Measurements from ENCODE around the gene SEMA3B.
A peak's percentile ranks its signal among the peaks of the same experiment; 100 is the strongest.
"Not testable (repeated sequence)": the region's sequence is repeated elsewhere in the genome, so short reads cannot be mapped to it uniquely, and the experiment has no call there.

SEMA3B gene

GRCh38 chr3:50293079-50293801 is 24.3 kb downstream of the SEMA3B start:
- DNase-seq (ENCODE audit: low read depth in 2 of 2): no peak

DNA sequence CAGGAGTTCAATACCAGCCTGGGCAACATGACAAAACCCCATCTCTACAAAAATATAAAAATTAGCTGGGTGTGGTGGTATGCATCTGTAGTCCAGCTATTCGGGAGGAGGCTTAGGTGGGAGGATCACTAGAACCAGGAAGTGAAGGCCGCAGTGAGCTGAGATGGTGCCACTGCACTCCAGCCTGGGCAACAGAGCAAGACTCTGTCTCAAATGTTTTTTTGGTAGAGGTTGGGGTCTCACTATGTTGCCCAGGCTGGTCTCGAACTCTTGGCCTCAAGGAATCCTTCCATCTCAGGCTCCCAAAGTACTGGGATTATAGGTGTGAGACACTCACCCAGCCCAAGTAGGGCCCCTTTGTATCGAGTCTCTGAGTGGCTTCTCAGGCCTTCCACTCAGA is 25.1 kb downstream of the SEMA3B start:
- no peak for DNase-seq (ENCODE audit: low read depth in 2 of 2)

- DNase-seq (ENCODE audit: low read depth in 2 of 2): no peak
Measured at GRCh38 chr3:50294492-50295403, 25.8 kb downstream of the SEMA3B start.

- DNase-seq (ENCODE audit: low read depth in 2 of 2): no peak
Measured at GRCh38 chr3:50295553-50296431, 26.8 kb downstream of the SEMA3B start.

- DNase-seq (ENCODE audit: low read depth in 2 of 2): no peak
Measured at GRCh38 chr3:50296721-50297383, 27.9 kb downstream of the SEMA3B start.

DNA sequence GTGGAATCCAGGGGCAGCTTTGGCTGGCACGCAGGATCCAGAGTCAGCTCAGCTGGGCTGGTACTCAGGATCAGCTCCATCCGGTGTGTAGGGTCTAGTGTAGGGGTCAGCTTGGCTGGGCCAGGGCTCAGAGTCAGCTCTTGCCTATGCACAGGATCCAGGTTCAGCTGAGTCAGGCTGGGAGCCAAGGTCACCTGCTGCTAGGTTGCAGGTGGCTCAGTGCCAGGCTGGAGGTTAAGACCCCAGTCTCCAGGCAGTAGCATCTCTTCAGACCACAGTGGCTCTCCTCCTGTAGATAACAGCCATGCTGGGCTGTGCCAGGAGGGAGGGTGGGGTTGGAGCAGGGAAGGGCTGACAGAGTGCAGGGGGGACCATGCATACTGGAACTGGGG is 28.4 kb downstream of the SEMA3B start:
- DNase-seq (ENCODE audit: low read depth in 2 of 2): no peak

DNA sequence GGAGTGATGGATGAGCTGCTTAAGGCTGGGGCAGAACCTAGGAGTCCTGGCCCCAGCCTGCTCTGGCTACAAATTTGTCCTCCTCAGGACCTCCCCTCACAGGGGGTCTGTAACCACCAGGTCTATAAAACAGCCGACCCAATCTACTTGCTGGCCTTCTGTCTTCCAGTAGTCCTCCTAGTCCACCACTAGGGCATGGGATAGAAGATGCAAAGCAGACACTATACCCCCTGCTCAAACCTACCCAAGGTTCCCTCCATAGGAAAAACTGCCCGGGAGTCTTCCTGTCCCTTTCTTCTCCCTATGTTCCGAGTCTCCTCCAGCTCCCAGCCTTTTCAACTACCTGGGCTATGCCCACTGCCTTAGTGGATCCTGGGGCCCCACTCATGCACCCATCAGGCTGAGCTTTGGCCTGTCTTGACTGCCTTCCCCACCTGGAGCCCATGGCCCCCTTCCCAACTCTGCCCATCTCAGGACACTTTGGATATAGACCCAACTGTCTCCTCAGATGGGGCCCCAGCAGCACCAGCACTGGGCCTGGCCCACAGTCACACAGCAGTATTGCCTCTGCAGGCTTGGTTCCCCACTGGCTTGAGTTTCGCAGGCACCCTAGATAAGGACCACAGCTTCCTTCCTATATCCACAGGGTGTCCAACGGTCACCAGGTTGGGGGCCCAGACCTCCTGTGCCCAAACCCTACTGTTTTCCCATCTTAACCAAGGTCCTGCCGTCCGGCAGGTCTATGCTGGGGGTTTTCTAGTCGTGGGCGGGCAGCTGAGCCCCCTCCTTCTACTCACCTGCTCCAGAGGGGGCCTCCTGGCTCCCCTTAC is 29.2 kb downstream of the SEMA3B start:
- DNase-seq (ENCODE audit: low read depth in 2 of 2): no peak

- peak; percentile 98 for DNase-seq (ENCODE audit: low read depth in 2 of 2)
Measured at GRCh38 chr3:50298836-50299637, 30.1 kb downstream of the SEMA3B start, which contains the start of the genes HYAL3 and NAA80. TSS of gene HYAL3 (minus strand) at chr3:50299405. CDS start at chr3:50295602, 3,803 bp downstream. TSS of gene NAA80 (minus strand) at chr3:50299405. CDS start at chr3:50297463, 1,942 bp downstream.

DNA sequence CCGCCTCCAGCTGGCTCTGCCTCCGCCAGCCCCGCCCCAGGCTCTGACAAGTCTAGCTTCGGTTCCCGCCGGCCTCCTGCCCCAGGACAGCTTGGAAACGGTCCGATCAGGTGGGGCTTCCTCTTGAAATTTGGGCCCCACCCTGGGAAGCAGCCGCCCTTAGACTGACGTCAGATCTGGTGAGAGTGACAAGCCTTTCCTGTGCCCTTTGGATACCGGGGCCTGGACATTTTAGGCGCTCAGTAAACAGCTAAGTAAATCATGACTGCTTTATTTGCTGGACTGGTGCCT is 30.6 kb downstream of the SEMA3B start:
- no peak for DNase-seq (ENCODE audit: low read depth in 2 of 2)

DNA sequence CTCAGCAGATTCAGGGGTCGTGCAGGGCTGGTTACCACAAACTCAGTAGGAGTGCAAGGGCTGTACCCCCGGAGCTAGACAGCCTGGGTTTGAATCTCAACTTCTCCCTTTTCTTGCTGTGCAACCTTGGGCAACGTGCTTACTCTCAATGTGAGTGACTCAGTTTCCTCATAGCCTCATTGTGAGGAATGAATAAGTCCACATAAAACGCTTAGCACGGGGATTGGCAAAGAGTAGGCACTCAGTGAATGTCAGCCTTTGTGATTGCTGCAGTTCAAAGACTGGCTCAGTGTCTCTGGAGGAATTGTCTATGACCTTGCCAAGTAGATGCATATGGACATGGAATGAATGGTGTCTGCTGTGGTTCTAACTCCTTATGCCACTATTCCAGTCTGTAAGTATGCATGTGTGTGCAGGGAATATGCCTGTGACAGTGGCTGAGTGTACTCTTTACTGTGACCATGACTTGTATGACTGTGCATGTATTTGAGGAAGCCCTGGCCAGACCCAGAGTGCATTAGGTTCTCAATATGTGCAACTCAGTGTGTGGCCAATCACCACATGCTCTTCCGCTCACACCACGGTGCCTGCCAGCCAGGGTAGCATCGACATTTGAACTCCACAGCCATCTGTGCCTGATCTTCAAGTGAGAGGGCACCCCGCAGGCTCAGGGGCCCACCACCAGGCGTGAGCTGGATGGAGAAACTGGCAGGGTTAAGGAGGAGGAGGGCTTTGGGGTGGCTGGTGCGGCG is 31.2 kb downstream of the SEMA3B start:
- DNase-seq (ENCODE audit: low read depth in 2 of 2): no peak

DNA sequence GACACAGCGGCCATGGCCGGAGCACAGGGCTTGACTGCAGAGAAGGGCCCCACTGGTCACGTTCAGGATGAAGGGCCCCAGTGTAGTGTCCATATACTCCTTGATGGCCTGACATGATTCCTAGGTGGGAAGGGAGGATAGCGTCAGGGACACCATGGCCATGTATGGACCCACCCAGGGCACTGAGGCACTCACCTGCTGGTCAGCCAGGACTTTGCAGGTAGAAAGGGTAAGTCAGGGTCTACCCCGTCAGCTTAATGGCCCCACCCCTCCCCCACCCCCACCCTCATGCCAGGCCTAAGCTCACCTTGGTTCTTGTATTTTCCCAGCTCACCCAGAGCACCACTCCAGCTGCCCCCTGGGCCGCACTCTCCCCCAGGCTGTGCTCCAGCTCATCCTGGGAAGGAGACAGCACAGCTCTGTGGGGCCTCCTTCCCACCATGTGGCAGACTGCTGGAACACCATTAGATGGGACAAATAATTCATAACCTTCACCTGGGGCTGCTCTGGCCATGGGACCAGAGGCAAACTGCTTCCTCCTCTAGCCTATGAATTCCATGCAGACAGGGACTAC is 31.8 kb downstream of the SEMA3B start:
- no peak for DNase-seq (ENCODE audit: low read depth in 2 of 2)

GRCh38 chr3:50302095-50303012 is 33.4 kb downstream of the SEMA3B start:
- DNase-seq (ENCODE audit: low read depth in 2 of 2): no peak

DNA sequence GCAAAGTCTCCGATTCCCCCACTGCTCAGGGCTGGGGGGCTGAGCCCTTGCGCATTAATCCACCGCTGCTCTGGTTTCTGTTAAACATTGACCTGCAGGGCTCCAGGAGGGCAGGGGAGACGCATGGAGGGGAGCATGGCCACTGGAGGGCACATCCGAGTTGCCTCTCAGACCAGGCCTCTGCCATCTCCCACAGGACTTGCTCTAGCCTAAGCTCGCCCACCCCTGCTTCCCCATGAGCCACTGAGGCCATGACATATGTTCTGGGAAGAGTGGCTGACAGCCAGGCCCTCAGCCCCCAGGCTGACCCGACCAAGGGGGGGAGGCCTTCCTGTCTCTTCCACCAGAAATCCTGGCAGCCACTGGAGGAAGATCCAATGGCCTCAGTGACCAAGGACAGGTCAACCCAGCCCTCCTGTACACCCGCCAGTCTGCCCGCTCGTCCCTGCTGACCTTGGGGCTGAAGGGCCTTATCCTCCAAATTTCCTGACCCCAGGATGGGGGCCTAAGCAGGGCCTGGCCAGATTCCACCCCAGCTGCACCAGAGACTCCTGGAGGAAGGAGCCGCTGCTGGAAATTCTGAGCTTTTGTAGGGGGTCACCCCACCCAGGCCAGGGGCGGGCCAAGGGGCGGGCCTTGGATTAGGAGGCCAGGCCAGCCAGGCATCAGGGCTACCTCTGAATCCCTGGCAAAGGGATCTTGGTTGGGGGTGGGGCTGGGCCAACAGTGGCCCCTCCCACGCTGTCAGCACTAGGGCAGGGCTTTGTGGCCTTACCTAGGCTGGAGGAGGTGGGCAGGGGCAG is 34.3 kb downstream of the SEMA3B start, which contains the start of gene HYAL1:
Gene HYAL1, minus strand, starts transcription at position 562 of the 803 bp plus-strand sequence. CDS start 618 bp downstream, outside the sequence.
- DNase-seq (ENCODE audit: low read depth in 2 of 2): no peak

- no peak for DNase-seq (ENCODE audit: low read depth in 2 of 2)
Measured at GRCh38 chr3:50304601-50305000, 35.7 kb downstream of the SEMA3B start.

DNA sequence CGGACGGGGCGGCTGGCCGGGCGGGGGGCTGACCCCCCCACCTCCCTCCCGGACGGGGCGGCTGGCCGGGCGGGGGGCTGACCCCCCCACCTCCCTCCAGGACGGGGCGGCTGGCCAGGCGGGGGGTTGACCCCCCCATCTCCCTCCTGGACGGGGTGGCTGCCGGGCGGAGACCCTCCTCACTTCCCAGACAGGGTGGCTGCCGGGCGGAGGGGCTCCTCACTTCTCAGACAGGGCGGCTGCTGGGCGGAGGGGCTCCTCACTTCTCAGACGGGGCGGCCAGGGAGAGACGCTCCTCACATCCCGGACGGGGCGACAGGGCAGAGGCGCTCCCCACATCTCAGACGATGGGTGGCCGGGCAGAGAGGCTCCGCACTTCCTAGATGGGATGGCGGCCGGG is 43.1 kb downstream of the SEMA3B start:
- not testable (repeated sequence) for DNase-seq (ENCODE audit: low read depth in 2 of 2)

GRCh38 chr3:50314342-50314741 is 45.4 kb downstream of the SEMA3B start:
- no peak for DNase-seq (ENCODE audit: low read depth in 2 of 2)

GRCh38 chr3:50314816-50315215 is 45.9 kb downstream of the SEMA3B start:
- DNase-seq (ENCODE audit: low read depth in 2 of 2): no peak
